Neural crest cell (in vitro differentiated cells): ENCODE measurements around the gene SAMD3. TPM values are rescaled to one million over a fixed set of nuclear protein-coding genes. Genes with fewer than 3 reads are reported as not detected.
"Not testable (repeated sequence)": the region's sequence is repeated elsewhere in the genome, so short reads cannot be mapped to it uniquely, and the experiment has no call there.

Source experiments
- DNase-seq: peaks from one replicate; pipeline ENCODE4 v3.0.0; 2021; ENCODE audit warnings: low read depth, mixed read lengths, low spot score
- H3K27ac Mint-ChIP-seq: one replicate; pipeline ENCODE4 v1.8.0; 2021; ENCODE audit warnings: mild to moderate bottlenecking, mixed read lengths; ENCODE audit not compliant: unreplicated experiment
- H3K27me3 Mint-ChIP-seq: 2 replicates; pipeline ENCODE4 v1.8.0; 2021; ENCODE audit warnings: low read depth, mild to moderate bottlenecking, mixed read lengths
- H3K36me3 Mint-ChIP-seq: 2 replicates; pipeline ENCODE4 v1.8.0; 2021; ENCODE audit warnings: low read depth, mild to moderate bottlenecking, mixed read lengths
- H3K4me1 Mint-ChIP-seq: 2 replicates; pipeline ENCODE4 v1.8.0; 2021; ENCODE audit warnings: mixed read lengths
- H3K4me3 Mint-ChIP-seq: one replicate; pipeline ENCODE4 v1.8.0; 2021; ENCODE audit warnings: mild to moderate bottlenecking, mixed read lengths
- H3K9me3 Mint-ChIP-seq: 2 replicates; pipeline ENCODE4 v1.8.0; 2021; ENCODE audit warnings: mixed read lengths
- CTCF ChIP-seq: fragments of 200-600 bp; sonication (generic); conservative IDR thresholded peaks from 2 replicates; pipeline ENCODE4 v1.5.0; 2021; ENCODE audit warnings: antibody characterized with exemption, mild to moderate bottlenecking
- total RNA-seq: library from RNA; stranded (reverse); gene quantifications from 2 replicates; pipeline ENCODE4 v1.2.1, GENCODE V29; 2021

The SAMD3 gene
- total RNA-seq, 1 donor from 2014 or later = 0.58 TPM

GRCh38 chr6:130122243-130122642 lies 100.5 kb downstream of the SAMD3 start:
- TF ChIP-seq CTCF = no peak
- Mint-ChIP-seq H3K4me3 (no peak overlapping the region), H3K27ac (no peak overlapping the region), H3K36me3 (peaks cover 12% of the 10 kb centered on the region), H3K9me3 (peaks cover 2% of the 10 kb centered on the region), H3K4me1 (peaks cover 21% of the 10 kb centered on the region), H3K27me3 (no peaks in the 10 kb centered on the region)
- no peak for DNase-seq

GRCh38 chr6:130120731-130121130 lies 102.0 kb downstream of the SAMD3 start:
- Mint-ChIP-seq H3K9me3 (no peaks in the 10 kb centered on the region), H3K4me1 (peaks cover 15% of the 10 kb centered on the region), H3K27me3 (no peaks in the 10 kb centered on the region), H3K27ac (no peak overlapping the region), H3K36me3 (peaks cover 14% of the 10 kb centered on the region), H3K4me3 (no peak overlapping the region)
- no peak for DNase-seq
- no peak for TF ChIP-seq CTCF

- H3K9me3 Mint-ChIP-seq = no peaks in the 10 kb centered on the region
- H3K27me3 Mint-ChIP-seq = no peaks in the 10 kb centered on the region
- no peak overlapping the region for H3K4me3 Mint-ChIP-seq
- peaks cover 10% of the 10 kb centered on the region for H3K36me3 Mint-ChIP-seq
- H3K4me1 Mint-ChIP-seq = peaks cover 10% of the 10 kb centered on the region
- no peak for DNase-seq
- no peak overlapping the region for H3K27ac Mint-ChIP-seq
- TF ChIP-seq CTCF = no peak
Measured at GRCh38 chr6:130119211-130119610, 103.5 kb downstream of the SAMD3 start.

- H3K36me3 Mint-ChIP-seq = peaks cover 7% of the 10 kb centered on the region
- H3K27me3 Mint-ChIP-seq = no peaks in the 10 kb centered on the region
- DNase-seq = no peak
- TF ChIP-seq CTCF = no peak
- H3K4me3 Mint-ChIP-seq = no peak overlapping the region
- H3K4me1 Mint-ChIP-seq = peaks cover 10% of the 10 kb centered on the region
- no peaks in the 10 kb centered on the region for H3K9me3 Mint-ChIP-seq
- no peak overlapping the region for H3K27ac Mint-ChIP-seq
Measured at GRCh38 chr6:130118236-130118635, 104.5 kb downstream of the SAMD3 start.

GRCh38 chr6:130117187-130117701 lies 105.5 kb downstream of the SAMD3 start:
- H3K4me1 Mint-ChIP-seq, H3K4me3 Mint-ChIP-seq, H3K36me3 Mint-ChIP-seq, H3K9me3 Mint-ChIP-seq, H3K27ac Mint-ChIP-seq, DNase-seq, H3K27me3 Mint-ChIP-seq: not testable (repeated sequence)

- no peak for TF ChIP-seq CTCF
- Mint-ChIP-seq H3K36me3 (peaks cover 14% of the 10 kb centered on the region), H3K9me3 (no peaks in the 10 kb centered on the region), H3K27ac (no peak overlapping the region), H3K4me1 (peaks cover 10% of the 10 kb centered on the region), H3K27me3 (no peaks in the 10 kb centered on the region), H3K4me3 (no peak overlapping the region)
- DNase-seq = no peak
Measured at GRCh38 chr6:130116273-130116672, 106.5 kb downstream of the SAMD3 start.
